Peyer's patch (tissue), 4 donors: ENCODE measurements around the gene CDKN3.

Experiments
- CTCF ChIP-seq, 6 experiments: fragments of 450-650 bp in 4 of 6; fragments of 200-600 bp in 2 of 6; sonication (generic) in 1 of 6; IDR thresholded peaks; one replicate each; pipeline ENCODE4 v1.5.1; 2017 to 2019; ENCODE audit warnings: antibody characterized with exemption in 6 of 6, mild to moderate bottlenecking in 3 of 6, moderate library complexity in 1 of 6
- POLR2A ChIP-seq, 2 donors: fragments of 450-650 bp; IDR thresholded peaks; one replicate each; pipeline ENCODE4 v1.5.1; 2017; ENCODE audit warnings: antibody characterized with exemption in 2 of 2, mild to moderate bottlenecking in 2 of 2, moderate library complexity in 2 of 2

GRCh38 chr14:54444681-54445080 is 47.9 kb downstream of the CDKN3 start:
- no peak for TF ChIP-seq CTCF (IDR thresholded peaks at IDR 0.05)
- no peak for TF ChIP-seq POLR2A (IDR thresholded peaks at IDR 0.05)
